ENCODE results near the gene ZNF771. TPM values are rescaled to one million over a fixed set of nuclear protein-coding genes. Genes with fewer than 3 reads are reported as not detected.

ZNF771 gene
- total and polyA plus RNA-seq, 12 donors, result 3.8 to 23.2 (median 5.1) TPM

- Histone ChIP-seq H3K36me3 (peaks cover 0 to 45% (median 0%) of the 10 kb centered on the region in 9 donors), H3K27me3 (no peaks in the 10 kb centered on the region), H3K4me3 (peak overlapping the region in 2 of 10 donors; percentile 1 to 16), H3K4me1 (peaks cover 7 to 39% (median 26%) of the 10 kb centered on the region in 9 donors), H3K9me3 (no peaks in the 10 kb centered on the region), H3K27ac (peak overlapping the region in 8 of 10 donors; percentile 3 to 84 (median 36))
- DNase-seq (peak; percentile 92 to 93), ATAC-seq (peak; percentile 63 to 90 (median 78))
- 42 to 48% methylated on average over 15 of the region's 15 CpGs for WGBS, 2 donors
- intact Hi-C loops (cut with DNase I), result loop anchor here in 7 of 10 donors (5.0 to 10.0 kb wide), 8 partner anchors 42 to 345 kb away; partner anchors contain the start of genes YPEL3 (in 4 of the 7), TBX6 (in 3 of the 7), CD2BP2 (in 2 of the 7) and ALDOA (in 1 of the 7)
- TF ChIP-seq CTCF (IDR thresholded peaks at IDR 0.05), result peak; percentile 92 to 98 (median 96)
These were observed 2.0 kb downstream of the ZNF771 start for GRCh38 chr16:30409125-30410060.

GRCh38 chr16:30413112-30413806 lies 5.9 kb downstream of the ZNF771 start:
- Histone ChIP-seq H3K4me1 (peaks cover 7 to 33% (median 18%) of the 10 kb centered on the region in 9 donors), H3K4me3 (no peak overlapping the region), H3K27me3 (no peaks in the 10 kb centered on the region), H3K27ac (peak overlapping the region in 3 of 10 donors; percentile 1 to 50 (median 32)), H3K36me3 (peaks cover 0 to 47% (median 0%) of the 10 kb centered on the region in 9 donors), H3K9me3 (no peaks in the 10 kb centered on the region)
- intact Hi-C loops (cut with DNase I), result loop anchor here in 3 of 10 donors (10.0 kb wide), 3 partner anchors 58 to 348 kb away; partner anchors contain the start of genes ALDOA (in 1 of the 3), CD2BP2 (in 1 of the 3) and ZNF689 (in 1 of the 3)
- DNase-seq, result no peak
- 87 to 89% methylated on average over 6 of the region's 6 CpGs for WGBS, 2 donors
- ATAC-seq, result no peak
- no peak for TF ChIP-seq CTCF (IDR thresholded peaks at IDR 0.05)

GRCh38 chr16:30414159-30414558 lies 6.8 kb downstream of the ZNF771 start:
- intact Hi-C loops (cut with DNase I), result loop anchor here in 3 of 10 donors (10.0 kb wide), 3 partner anchors 59 to 349 kb away; partner anchors contain the start of genes ALDOA (in 1 of the 3), CD2BP2 (in 1 of the 3) and ZNF689 (in 1 of the 3)
- Histone ChIP-seq H3K27ac (peak overlapping the region in 5 of 10 donors; percentile 1 to 57 (median 32)), H3K36me3 (peaks cover 0 to 44% (median 0%) of the 10 kb centered on the region in 9 donors), H3K9me3 (no peaks in the 10 kb centered on the region), H3K4me3 (no peak overlapping the region), H3K4me1 (peaks cover 8 to 27% (median 19%) of the 10 kb centered on the region in 9 donors), H3K27me3 (no peaks in the 10 kb centered on the region)
- DNase-seq (no peak), ATAC-seq (no peak)
- 63 to 70% methylated on average over 5 of the region's 5 CpGs for WGBS, 2 donors
- no peak for TF ChIP-seq CTCF (IDR thresholded peaks at IDR 0.05)
